Measurements from ENCODE around the gene ASGR2. TPM values are rescaled to one million over a fixed set of nuclear protein-coding genes. Genes with fewer than 3 reads are reported as not detected.

The ASGR2 gene
- total and polyA plus RNA-seq, 12 donors = 0.14 to 1.4 (median 0.61) TPM; not detected in 4

DNA sequence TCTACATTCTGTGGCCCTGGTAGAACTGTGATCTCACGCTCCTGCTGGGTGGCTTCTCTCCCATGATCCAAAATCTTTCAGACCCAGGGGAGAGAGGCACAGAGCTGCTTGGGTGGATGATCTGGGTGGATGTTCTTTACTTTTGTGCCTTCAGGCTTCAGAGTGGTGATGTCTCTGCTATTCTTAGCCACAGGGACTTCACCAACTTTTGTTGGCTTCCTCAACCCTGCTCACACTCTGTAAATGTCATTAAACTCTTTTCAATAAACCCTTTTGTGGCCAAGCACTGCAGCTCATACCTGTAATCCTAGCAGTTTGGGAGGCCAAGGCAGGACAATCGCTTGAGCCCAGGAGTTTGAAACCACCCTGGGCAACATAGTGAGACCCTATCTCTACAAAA is 42.2 kb downstream of the ASGR2 start:
- Histone ChIP-seq H3K27me3 (no peaks in the 10 kb centered on the region), H3K27ac (no peak overlapping the region), H3K4me3 (no peak overlapping the region), H3K9me3 (replicated peaks in 1 of 3) (peaks cover 0 to 4% (median 0%) of the 10 kb centered on the region in 3 donors), H3K4me1 (replicated peaks in 1 of 2) (no peaks in the 10 kb centered on the region), H3K36me3 (replicated peaks in 1 of 2) (no peaks in the 10 kb centered on the region)
- DNase-seq = no peak
- intact Hi-C loops (cut with DNase I) = no loop called here
- 87 to 95% (median 90%) methylated on average over 2 of the region's 2 CpGs for WGBS, 4 donors
- TF ChIP-seq POLR2A (IDR thresholded peaks at IDR 0.05) = no peak
- TF ChIP-seq, protein P1, sequence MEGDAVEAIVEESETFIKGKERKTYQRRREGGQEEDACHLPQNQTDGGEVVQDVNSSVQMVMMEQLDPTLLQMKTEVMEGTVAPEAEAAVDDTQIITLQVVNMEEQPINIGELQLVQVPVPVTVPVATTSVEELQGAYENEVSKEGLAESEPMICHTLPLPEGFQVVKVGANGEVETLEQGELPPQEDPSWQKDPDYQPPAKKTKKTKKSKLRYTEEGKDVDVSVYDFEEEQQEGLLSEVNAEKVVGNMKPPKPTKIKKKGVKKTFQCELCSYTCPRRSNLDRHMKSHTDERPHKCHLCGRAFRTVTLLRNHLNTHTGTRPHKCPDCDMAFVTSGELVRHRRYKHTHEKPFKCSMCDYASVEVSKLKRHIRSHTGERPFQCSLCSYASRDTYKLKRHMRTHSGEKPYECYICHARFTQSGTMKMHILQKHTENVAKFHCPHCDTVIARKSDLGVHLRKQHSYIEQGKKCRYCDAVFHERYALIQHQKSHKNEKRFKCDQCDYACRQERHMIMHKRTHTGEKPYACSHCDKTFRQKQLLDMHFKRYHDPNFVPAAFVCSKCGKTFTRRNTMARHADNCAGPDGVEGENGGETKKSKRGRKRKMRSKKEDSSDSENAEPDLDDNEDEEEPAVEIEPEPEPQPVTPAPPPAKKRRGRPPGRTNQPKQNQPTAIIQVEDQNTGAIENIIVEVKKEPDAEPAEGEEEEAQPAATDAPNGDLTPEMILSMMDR (IDR thresholded peaks at IDR 0.05) = no peak

DNA sequence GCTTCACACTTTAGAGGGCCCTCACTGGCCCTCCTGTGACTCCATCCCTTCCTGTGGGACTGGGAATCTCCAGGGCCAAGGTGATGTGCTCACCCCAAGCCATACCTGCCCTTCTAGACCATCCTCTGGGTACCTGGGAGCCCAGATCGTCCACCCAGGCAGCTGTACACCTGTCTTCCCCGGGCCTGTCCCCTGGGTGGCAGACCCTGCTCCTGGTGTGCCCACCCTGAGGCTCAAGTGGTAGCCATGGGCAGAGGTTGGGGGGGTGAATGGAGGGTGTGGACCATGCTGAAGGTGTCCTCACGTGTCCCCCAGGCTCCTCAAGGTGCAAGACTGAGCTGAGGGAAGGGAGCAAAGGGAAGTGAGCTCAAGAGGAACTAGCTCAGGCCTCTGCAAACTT is 43.9 kb downstream of the ASGR2 start:
- Histone ChIP-seq H3K4me3 (no peak overlapping the region), H3K9me3 (replicated peaks in 1 of 3) (peaks cover 0 to 4% (median 0%) of the 10 kb centered on the region in 3 donors), H3K36me3 (replicated peaks in 1 of 2) (no peaks in the 10 kb centered on the region), H3K27ac (no peak overlapping the region), H3K4me1 (replicated peaks in 1 of 2) (no peaks in the 10 kb centered on the region), H3K27me3 (no peaks in the 10 kb centered on the region)
- 74 to 92% (median 85%) methylated on average over 2 to 3 of the region's 3 CpGs for WGBS, 4 donors
- intact Hi-C loops (cut with DNase I) = no loop called here
- no peak for TF ChIP-seq POLR2A (IDR thresholded peaks at IDR 0.05)
- TF ChIP-seq, protein P1 (IDR thresholded peaks at IDR 0.05) = no peak
- DNase-seq = no peak

DNA sequence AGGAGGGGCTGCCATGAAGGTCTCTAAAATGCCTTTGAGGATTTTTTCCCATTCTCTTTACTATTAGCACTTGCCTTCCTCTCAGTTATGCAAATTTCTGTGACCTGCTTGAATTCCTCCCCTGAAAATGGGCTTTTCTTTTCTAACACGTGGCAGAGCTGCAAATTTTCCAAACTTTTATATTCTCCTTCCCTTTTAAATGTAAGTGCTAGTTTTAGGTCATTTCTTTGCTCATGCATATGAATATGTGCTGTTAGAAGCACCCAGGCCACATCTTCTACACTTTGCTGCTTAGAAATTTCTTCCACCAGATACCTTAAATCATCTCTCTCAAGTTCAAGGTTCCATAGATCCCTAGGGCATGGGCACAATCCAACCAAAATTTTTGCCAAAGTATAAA is 46.4 kb downstream of the ASGR2 start:
- peaks cover 0 to 4% (median 0%) of the 10 kb centered on the region in 3 donors for H3K9me3 ChIP-seq (replicated peaks in 1 of 3)
- TF ChIP-seq, protein P1 (IDR thresholded peaks at IDR 0.05) = no peak
- TF ChIP-seq POLR2A (IDR thresholded peaks at IDR 0.05) = no peak
- H3K27ac ChIP-seq = no peak overlapping the region
- no peaks in the 10 kb centered on the region for H3K36me3 ChIP-seq (replicated peaks in 1 of 2)
- no peak overlapping the region for H3K4me3 ChIP-seq
- 26 to 41% (median 32%) methylated on average over 1 of the region's 1 CpG for WGBS, 4 donors
- H3K4me1 ChIP-seq (replicated peaks in 1 of 2) = no peaks in the 10 kb centered on the region
- DNase-seq = no peak
- H3K27me3 ChIP-seq = no peaks in the 10 kb centered on the region
- intact Hi-C loops (cut with DNase I) = no loop called here

DNA sequence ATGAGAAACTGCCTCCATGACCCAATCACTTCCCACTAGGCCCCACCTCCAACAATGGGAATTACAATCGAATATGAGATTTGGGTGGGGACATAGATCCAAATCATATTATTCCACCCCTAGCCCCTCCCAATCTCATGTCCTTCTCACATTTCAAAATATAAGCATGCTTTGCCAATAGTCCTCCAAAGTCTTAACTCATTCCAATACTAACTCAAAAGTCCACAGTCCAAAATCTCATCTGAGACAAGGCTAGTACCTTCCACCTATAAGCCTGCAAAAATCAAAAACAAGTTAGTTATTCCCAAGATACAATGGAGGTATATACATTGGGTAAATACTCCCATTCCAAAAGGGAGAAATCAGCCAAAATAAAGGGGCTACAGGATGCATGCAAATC is 47.4 kb downstream of the ASGR2 start:
- H3K27ac ChIP-seq = no peak overlapping the region
- TF ChIP-seq, protein P1 (IDR thresholded peaks at IDR 0.05) = no peak
- no peak for TF ChIP-seq POLR2A (IDR thresholded peaks at IDR 0.05)
- H3K4me3 ChIP-seq = no peak overlapping the region
- H3K4me1 ChIP-seq (replicated peaks in 1 of 2) = no peaks in the 10 kb centered on the region
- intact Hi-C loops (cut with DNase I) = no loop called here
- H3K9me3 ChIP-seq (replicated peaks in 1 of 3) = peaks cover 0 to 4% (median 0%) of the 10 kb centered on the region in 3 donors
- no peaks in the 10 kb centered on the region for H3K27me3 ChIP-seq
- WGBS, 4 donors = 53 to 89% (median 69%) methylated on average over 1 of the region's 1 CpG
- H3K36me3 ChIP-seq (replicated peaks in 1 of 2) = no peaks in the 10 kb centered on the region
- no peak for DNase-seq

Data from adrenal gland (tissue), 12 donors.